Endothelial cell of umbilical vein (primary cell): Measurements from ENCODE around the gene TMEM151B. TPM values are rescaled to one million over a fixed set of nuclear protein-coding genes. Genes with fewer than 3 reads are reported as not detected.

Experiments
- BruUV-seq: library from RNA; stranded (reverse); fragments of 400-500 nt; replicated peaks from 2 replicates; lab custom pipeline; 2021; lab: Mats Ljungman, UMichigan
- CTCF ChIA-PET: fragments of 300-600, 350-600 bp; sonication (Branson Sonifier 250); formaldehyde crosslinking; loops from one replicate; lab custom pipeline; 2021; ENCODE audit warnings: antibody characterized with exemption, inconsistent platforms; lab: Charles Lee
- POLR2A ChIA-PET: fragments of 300-600, 350-600 bp; sonication (Branson Sonifier 250); formaldehyde crosslinking; loops from one replicate; lab custom pipeline; 2021; ENCODE audit warnings: antibody characterized with exemption, inconsistent platforms; lab: Charles Lee
- DNase-seq: peaks from one replicate; pipeline ENCODE4 v3.0.0-alpha.2; 2011; ENCODE audit warnings: low read depth, low spot score
- FAIRE-seq: peaks from 2 replicates; lab custom pipeline; 2011; peaks lifted over from hg19 to GRCh38; lab: Jason Lieb, UNC
- H2AFZ ChIP-seq: 2 replicates; pipeline ENCODE4 v1.6.0; 2012; ENCODE audit warnings: low read depth, low read length, control low read depth, inconsistent platforms
- H3K27ac ChIP-seq: 2 replicates; pipeline ENCODE4 v1.5.1; 2011; ENCODE audit warnings: low read depth, mild to moderate bottlenecking, control low read depth, low read length, moderate library complexity; ENCODE audit not compliant: insufficient read depth
- H3K27me3 ChIP-seq, 2 experiments: 2 replicates each; pipeline versions ENCODE4 v1.6.0 to v1.6.1; 2011; ENCODE audit warnings: low read length in 2 of 2, mixed read lengths in 1 of 2; ENCODE audit not compliant: control insufficient read depth in 2 of 2, insufficient read depth in 2 of 2
- H3K36me3 ChIP-seq, 2 experiments: 2 replicates in 1 of 2; 3 replicates in 1 of 2; pipeline ENCODE4 v1.5.1; 2011; ENCODE audit warnings: low read length in 2 of 2, mild to moderate bottlenecking in 1 of 2, moderate library complexity in 1 of 2; ENCODE audit not compliant: control insufficient read depth in 2 of 2, insufficient read depth in 2 of 2; ENCODE audit errors: extremely low read depth in 1 of 2
- H3K4me1 ChIP-seq: 3 replicates; pipeline ENCODE4 v1.5.1; 2011; ENCODE audit warnings: mild to moderate bottlenecking, low read length; ENCODE audit not compliant: control insufficient read depth, insufficient read depth; ENCODE audit errors: extremely low read depth
- H3K4me2 ChIP-seq: 2 replicates; pipeline ENCODE4 v1.6.1; 2011; ENCODE audit warnings: low read length, control low read depth, mixed read lengths; ENCODE audit not compliant: insufficient read depth
- H3K4me3 ChIP-seq, 3 experiments: fragments of 200-600 bp in 1 of 3; sonication (generic), shearing (Covaris generic) in 1 of 3; replicated peaks in 1 of 3; 2 replicates each; pipeline ENCODE4 v1.5.1; 2011 to 2016; ENCODE audit warnings: control low read depth in 3 of 3, low read length in 3 of 3, mild to moderate bottlenecking in 2 of 3, inconsistent platforms in 1 of 3, low read depth in 1 of 3, moderate library complexity in 1 of 3; ENCODE audit not compliant: insufficient read depth in 1 of 3
- H3K79me2 ChIP-seq: 2 replicates; pipeline ENCODE4 v1.6.0; 2012; ENCODE audit warnings: low read length, inconsistent platforms; ENCODE audit not compliant: control insufficient read depth, insufficient read depth
- H3K9ac ChIP-seq: replicated peaks from 2 replicates; pipeline ENCODE3; 2011; ENCODE audit warnings: low read length, control low read depth; ENCODE audit not compliant: insufficient read depth; ENCODE audit errors: extremely low read depth
- H3K9me1 ChIP-seq: replicated peaks from 3 replicates; pipeline ENCODE4 v1.6.0; 2011; ENCODE audit warnings: mild to moderate bottlenecking, low read length; ENCODE audit not compliant: control insufficient read depth, insufficient read depth; ENCODE audit errors: extremely low read depth
- H3K9me3 ChIP-seq: replicated peaks from 2 replicates; pipeline ENCODE4 v1.5.1; 2012; ENCODE audit warnings: low read length, inconsistent platforms; ENCODE audit not compliant: control insufficient read depth, insufficient read depth
- H4K20me1 ChIP-seq: replicated peaks from 2 replicates; pipeline ENCODE3; 2011; ENCODE audit warnings: mild to moderate bottlenecking, low read length; ENCODE audit not compliant: control insufficient read depth, insufficient read depth; ENCODE audit errors: extremely low read depth
- CTCF ChIP-seq, 2 donors: IDR thresholded peaks; 1 replicate in 1 of 2; 2 replicates in 1 of 2; pipeline ENCODE4 v1.5.1; 2011; ENCODE audit warnings: low read length in 2 of 2, mild to moderate bottlenecking in 2 of 2, moderate library complexity in 2 of 2, control low read depth in 1 of 2, inconsistent platforms in 1 of 2, low read depth in 1 of 2; ENCODE audit not compliant: insufficient read depth in 1 of 2; ENCODE audit errors: extremely low read depth in 1 of 2
- EZH2 ChIP-seq: IDR thresholded peaks from 2 replicates; pipeline ENCODE4 v1.6.1; 2012; ENCODE audit warnings: borderline replicate concordance, low read depth, mild to moderate bottlenecking, moderate library complexity, low read length, inconsistent platforms; ENCODE audit not compliant: severe bottlenecking
- FOS ChIP-seq: IDR thresholded peaks from 2 replicates; pipeline ENCODE4 v1.6.1; 2011; ENCODE audit warnings: mild to moderate bottlenecking, low read length, moderate library complexity, borderline replicate concordance; ENCODE audit not compliant: insufficient read depth
- GATA2 ChIP-seq: IDR thresholded peaks from 2 replicates; pipeline ENCODE4 v1.7.0; 2011; ENCODE audit warnings: low read depth, mild to moderate bottlenecking, moderate library complexity, mixed read lengths, low read length; ENCODE audit not compliant: insufficient read length, insufficient read depth
- JUN ChIP-seq: IDR thresholded peaks from 2 replicates; pipeline ENCODE4 v1.6.1; 2011; ENCODE audit warnings: borderline replicate concordance, low read depth; ENCODE audit not compliant: insufficient read length, insufficient read depth
- MAX ChIP-seq: IDR thresholded peaks from 2 replicates; pipeline ENCODE4 v1.6.1; 2011; ENCODE audit not compliant: insufficient read depth, insufficient read length
- MYC ChIP-seq: IDR thresholded peaks from one replicate; pipeline ENCODE4 v1.6.1; 2011; ENCODE audit warnings: mild to moderate bottlenecking, low read depth, low read length
- POLR2A ChIP-seq: IDR thresholded peaks from 2 replicates; pipeline ENCODE4 v1.6.1; 2012; ENCODE audit warnings: low read depth, mild to moderate bottlenecking, control low read depth, low read length
- POLR2AphosphoS5 ChIP-seq: IDR thresholded peaks from 2 replicates; pipeline ENCODE4 v1.6.1; 2012; ENCODE audit warnings: low read depth, mild to moderate bottlenecking, control low read depth, low read length, moderate library complexity; ENCODE audit not compliant: insufficient read depth
- dilution Hi-C: fragments of 300-500 bp; cut with MboI; formaldehyde crosslinking; loops from one replicate; pipeline ENCODE4 v1.15.0; 2019; ENCODE audit warnings: low sequenced_read_pairs; ENCODE audit not compliant: extremely low pct_ligation_motif_present
- intact Hi-C: fragments of 100-400 bp; cut with micrococcal nuclease; formaldehyde crosslinking; loops from one replicate; pipeline ENCODE4 v1.10.0; 2022
- polyA plus RNA-seq, 4 experiments: library from polyadenylated mRNA; depleted of rRNA in 3 of 4; stranded (reverse) in 3 of 4; unstranded in 1 of 4; fragments of >200 nt; gene quantifications; 2 replicates each; pipeline versions ENCODE4 v1.2.1 to v1.2.3, GENCODE V29; 2011 to 2012; ENCODE audit warnings: missing spikeins in 1 of 4
- total RNA-seq: library from RNA; stranded (reverse); gene quantifications from 2 replicates; pipeline ENCODE4 v1.2.3, GENCODE V29; 2021

The TMEM151B gene
- total and polyA plus RNA-seq, 2 donors (not counting 3 experiments of a cell fraction or from before 2014, with no cell fraction given) = 0.03 to 0.07 TPM

- H3K79me2 ChIP-seq = no peaks in the 10 kb centered on the region
- peaks cover 36 to 54% of the 10 kb centered on the region in 2 experiments for H3K27me3 ChIP-seq
- no peak overlapping the region for H3K4me3 ChIP-seq
- H3K9me1 ChIP-seq = no peaks in the 10 kb centered on the region
- H3K27ac ChIP-seq = no peak overlapping the region
- ChIA-PET POLR2A (no interaction called here), CTCF (interaction anchor here (1.0 to 3.2 kb wide), 3 partner anchors 9 to 73 kb away, joined by 4 to 21 read pairs (median 4); partner anchors contain the start of gene AARS2)
- no peaks in the 10 kb centered on the region for H3K4me1 ChIP-seq
- FAIRE-seq (no peak), DNase-seq (no peak)
- H4K20me1 ChIP-seq = no peaks in the 10 kb centered on the region
- H3K9ac ChIP-seq = no peak overlapping the region
- dilution Hi-C loops (no loop called here), intact Hi-C loops (no loop called here)
- BruUV-seq = no TSS peak
- no peaks in the 10 kb centered on the region for H3K36me3 ChIP-seq
- no peak overlapping the region for H2AFZ ChIP-seq
- TF ChIP-seq CTCF (IDR thresholded peaks at IDR 0.05; ENCODE audit: extremely low read depth in 1 of 2, insufficient read depth in 1 of 2, low read depth in 1 of 2, low read length in 2 of 2) (no peak), GATA2 (no peak), JUN (no peak), POLR2A (no peak), EZH2 (no peak), MAX (no peak), POLR2AphosphoS5 (no peak), MYC (no peak), FOS (no peak)
- no peaks in the 10 kb centered on the region for H3K9me3 ChIP-seq
- H3K4me2 ChIP-seq = no peak overlapping the region
Observed at GRCh38 chr6:44341095-44341890, 71.0 kb downstream of the TMEM151B start.
